DND-41 (cell line): ENCODE measurements around the gene ARHGAP18.

Experiments
- EZH2 ChIP-seq: IDR thresholded peaks from 3 replicates; pipeline ENCODE4 v1.6.1; 2012; ENCODE audit warnings: borderline replicate concordance, low read depth, mild to moderate bottlenecking, moderate library complexity, low read length, inconsistent platforms; ENCODE audit not compliant: severe bottlenecking
- TF ChIP-seq, protein P1 (sequence below): IDR thresholded peaks from 2 replicates; pipeline ENCODE4 v1.5.1; 2012; ENCODE audit warnings: borderline replicate concordance, low read length, moderate library complexity, mild to moderate bottlenecking; ENCODE audit not compliant: poor library complexity, severe bottlenecking; ENCODE audit errors: extremely low read depth

DNA sequence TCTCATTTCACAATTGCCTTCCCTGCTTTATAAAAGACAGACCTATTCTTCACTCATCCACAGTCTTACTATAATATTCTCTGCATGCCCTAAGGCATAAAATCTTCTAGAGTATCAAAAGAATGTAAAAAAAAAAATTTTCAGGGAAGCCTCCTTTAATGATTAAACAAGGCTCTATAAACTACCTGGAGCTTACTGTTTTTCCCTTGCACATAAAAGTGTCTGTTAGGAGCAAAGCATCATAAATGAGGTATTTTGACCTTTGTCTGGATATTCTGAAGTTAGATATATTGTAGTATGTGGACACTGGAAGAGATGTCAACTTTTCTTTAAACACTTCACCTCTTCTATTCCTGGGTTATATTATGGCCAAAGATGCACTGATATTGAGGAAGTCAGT lies 97.5 kb downstream of the ARHGAP18 start:
- TF ChIP-seq, protein P1, sequence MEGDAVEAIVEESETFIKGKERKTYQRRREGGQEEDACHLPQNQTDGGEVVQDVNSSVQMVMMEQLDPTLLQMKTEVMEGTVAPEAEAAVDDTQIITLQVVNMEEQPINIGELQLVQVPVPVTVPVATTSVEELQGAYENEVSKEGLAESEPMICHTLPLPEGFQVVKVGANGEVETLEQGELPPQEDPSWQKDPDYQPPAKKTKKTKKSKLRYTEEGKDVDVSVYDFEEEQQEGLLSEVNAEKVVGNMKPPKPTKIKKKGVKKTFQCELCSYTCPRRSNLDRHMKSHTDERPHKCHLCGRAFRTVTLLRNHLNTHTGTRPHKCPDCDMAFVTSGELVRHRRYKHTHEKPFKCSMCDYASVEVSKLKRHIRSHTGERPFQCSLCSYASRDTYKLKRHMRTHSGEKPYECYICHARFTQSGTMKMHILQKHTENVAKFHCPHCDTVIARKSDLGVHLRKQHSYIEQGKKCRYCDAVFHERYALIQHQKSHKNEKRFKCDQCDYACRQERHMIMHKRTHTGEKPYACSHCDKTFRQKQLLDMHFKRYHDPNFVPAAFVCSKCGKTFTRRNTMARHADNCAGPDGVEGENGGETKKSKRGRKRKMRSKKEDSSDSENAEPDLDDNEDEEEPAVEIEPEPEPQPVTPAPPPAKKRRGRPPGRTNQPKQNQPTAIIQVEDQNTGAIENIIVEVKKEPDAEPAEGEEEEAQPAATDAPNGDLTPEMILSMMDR = no peak
- no peak for TF ChIP-seq EZH2
